ENCODE results near the gene FER. TPM values are rescaled to one million over a fixed set of nuclear protein-coding genes. Genes with fewer than 3 reads are reported as not detected.
"Not testable (repeated sequence)": the region's sequence is repeated elsewhere in the genome, so short reads cannot be mapped to it uniquely, and the experiment has no call there.

Gene FER
- total RNA-seq, 1 experiment from 2014 or later: 20.6 TPM

GRCh38 chr5:109022056-109022455 is 274.4 kb downstream of the FER start:
- no peak for TF ChIP-seq EZH2 (IDR thresholded peaks at IDR 0.05; ENCODE audit: low read depth)
- TF ChIP-seq CTCF (conservative IDR thresholded peaks at IDR 0.05): no peak
- CTCF ChIA-PET: no interaction called here
- Histone ChIP-seq H3K27ac (no peak overlapping the region), H3K79me2 (ENCODE audit: low read depth) (no peaks in the 10 kb centered on the region), H3K4me1 (replicated peaks; ENCODE audit: insufficient read depth) (no peaks in the 10 kb centered on the region), H3K4me2 (no peak overlapping the region), H3K9me3 (ENCODE audit: insufficient read depth, low read depth) (no peaks in the 10 kb centered on the region), H3F3A (ENCODE audit: insufficient read depth, low read depth) (no peaks in the 10 kb centered on the region), H3K9me2 (ENCODE audit: insufficient read depth) (no peaks in the 10 kb centered on the region), H2AFZ (no peak overlapping the region), H3K36me3 (ENCODE audit: low read depth) (no peaks in the 10 kb centered on the region), H4K20me1 (ENCODE audit: insufficient read depth) (peaks cover 8% of the 10 kb centered on the region; the same call in 1 of the 2 replicates), H3K27me3 (ENCODE audit: insufficient read depth, low read depth) (no peaks in the 10 kb centered on the region), H3K4me3 (no peak overlapping the region)
- POLR2A ChIA-PET (ENCODE audit: unreplicated experiment): no interaction called here
- no peak for DNase-seq
- BruUV-seq (replicated peaks): no TSS peak
- intact Hi-C loops (cut with micrococcal nuclease; ENCODE audit: unreplicated experiment): no loop called here

GRCh38 chr5:109025729-109026128 is 278.0 kb downstream of the FER start:
- H3K9me2 ChIP-seq (ENCODE audit: insufficient read depth); H3K27me3 ChIP-seq (ENCODE audit: insufficient read depth, low read depth); H3K79me2 ChIP-seq (ENCODE audit: low read depth); DNase-seq; H3K9me3 ChIP-seq (ENCODE audit: insufficient read depth, low read depth); H3K4me1 ChIP-seq (replicated peaks; ENCODE audit: insufficient read depth); intact Hi-C loops (cut with micrococcal nuclease; ENCODE audit: unreplicated experiment); H3K36me3 ChIP-seq (ENCODE audit: low read depth); H4K20me1 ChIP-seq (ENCODE audit: insufficient read depth); H2AFZ ChIP-seq; POLR2A ChIA-PET (ENCODE audit: unreplicated experiment); H3F3A ChIP-seq (ENCODE audit: insufficient read depth, low read depth); H3K4me2 ChIP-seq; CTCF ChIA-PET; H3K27ac ChIP-seq; H3K4me3 ChIP-seq; BruUV-seq (replicated peaks): not testable (repeated sequence)

- Histone ChIP-seq H3K36me3 (ENCODE audit: low read depth) (no peaks in the 10 kb centered on the region), H3K4me3 (no peak overlapping the region), H4K20me1 (ENCODE audit: insufficient read depth) (no peaks in the 10 kb centered on the region), H3K9me2 (ENCODE audit: insufficient read depth) (no peaks in the 10 kb centered on the region; the same call in 1 of the 2 replicates), H3K4me1 (replicated peaks; ENCODE audit: insufficient read depth) (no peaks in the 10 kb centered on the region), H3K27me3 (ENCODE audit: insufficient read depth, low read depth) (no peaks in the 10 kb centered on the region), H3K9me3 (ENCODE audit: insufficient read depth, low read depth) (no peaks in the 10 kb centered on the region), H3K4me2 (no peak overlapping the region), H2AFZ (no peak overlapping the region), H3K79me2 (ENCODE audit: low read depth) (no peaks in the 10 kb centered on the region), H3F3A (ENCODE audit: insufficient read depth, low read depth) (no peaks in the 10 kb centered on the region), H3K27ac (no peak overlapping the region)
- intact Hi-C loops (cut with micrococcal nuclease; ENCODE audit: unreplicated experiment): no loop called here
- TF ChIP-seq EZH2 (IDR thresholded peaks at IDR 0.05; ENCODE audit: low read depth): no peak
- TF ChIP-seq CTCF (conservative IDR thresholded peaks at IDR 0.05): no peak
- DNase-seq: no peak
- ChIA-PET POLR2A (ENCODE audit: unreplicated experiment) (no interaction called here), CTCF (no interaction called here)
- no TSS peak for BruUV-seq (replicated peaks)
Observed at GRCh38 chr5:109027983-109028607, 280.4 kb downstream of the FER start.
